GM12801 (cell line): Measurements from ENCODE around the gene DIDO1.

Source experiments
- TF ChIP-seq, protein P1 (sequence below): IDR thresholded peaks from one replicate; pipeline ENCODE4 v1.5.1; 2011; ENCODE audit warnings: control low read depth; ENCODE audit not compliant: insufficient read length; ENCODE audit errors: extremely low read depth

DIDO1 gene

DNA sequence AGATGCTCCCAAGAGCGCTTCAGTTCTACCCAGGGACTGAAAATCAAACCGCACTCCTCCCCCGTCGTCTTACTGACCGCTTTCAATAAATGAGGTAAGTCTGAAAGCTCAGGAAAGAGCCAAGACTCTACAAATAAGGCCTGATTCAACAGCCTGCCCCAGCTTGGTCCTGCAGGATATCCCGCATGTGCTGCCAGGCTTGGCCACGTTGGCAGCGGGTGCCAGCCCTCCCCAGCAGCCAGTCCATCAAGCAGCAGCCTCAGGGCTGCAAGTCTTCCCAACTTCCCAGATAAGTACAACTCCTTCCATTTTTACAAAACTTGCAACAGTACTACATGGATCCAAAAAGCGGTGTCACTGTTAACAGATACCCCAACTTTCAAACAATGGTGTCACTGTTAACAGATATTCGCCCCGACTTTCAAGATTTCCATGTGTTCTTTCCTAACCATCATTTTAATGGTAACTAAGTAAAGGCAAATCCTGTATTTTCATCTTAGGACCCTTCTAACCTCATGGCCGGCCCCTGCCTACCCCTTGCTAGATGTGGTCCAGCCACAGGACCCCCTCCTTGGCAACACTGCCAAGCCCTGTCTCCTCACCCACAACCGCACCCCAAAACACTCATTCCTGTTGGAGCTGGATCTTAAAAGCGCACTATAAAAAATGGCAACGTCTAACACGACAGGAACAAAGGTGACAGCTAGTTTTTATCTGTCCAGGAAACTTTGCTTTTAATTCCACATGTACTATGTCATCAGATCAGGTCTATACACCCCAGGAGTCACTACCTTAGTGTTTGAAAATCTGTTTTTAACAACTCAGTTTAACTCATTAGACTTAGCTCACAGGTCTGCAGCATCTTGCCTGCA is 28.0 kb downstream of the DIDO1 start:
- TF ChIP-seq, protein P1, sequence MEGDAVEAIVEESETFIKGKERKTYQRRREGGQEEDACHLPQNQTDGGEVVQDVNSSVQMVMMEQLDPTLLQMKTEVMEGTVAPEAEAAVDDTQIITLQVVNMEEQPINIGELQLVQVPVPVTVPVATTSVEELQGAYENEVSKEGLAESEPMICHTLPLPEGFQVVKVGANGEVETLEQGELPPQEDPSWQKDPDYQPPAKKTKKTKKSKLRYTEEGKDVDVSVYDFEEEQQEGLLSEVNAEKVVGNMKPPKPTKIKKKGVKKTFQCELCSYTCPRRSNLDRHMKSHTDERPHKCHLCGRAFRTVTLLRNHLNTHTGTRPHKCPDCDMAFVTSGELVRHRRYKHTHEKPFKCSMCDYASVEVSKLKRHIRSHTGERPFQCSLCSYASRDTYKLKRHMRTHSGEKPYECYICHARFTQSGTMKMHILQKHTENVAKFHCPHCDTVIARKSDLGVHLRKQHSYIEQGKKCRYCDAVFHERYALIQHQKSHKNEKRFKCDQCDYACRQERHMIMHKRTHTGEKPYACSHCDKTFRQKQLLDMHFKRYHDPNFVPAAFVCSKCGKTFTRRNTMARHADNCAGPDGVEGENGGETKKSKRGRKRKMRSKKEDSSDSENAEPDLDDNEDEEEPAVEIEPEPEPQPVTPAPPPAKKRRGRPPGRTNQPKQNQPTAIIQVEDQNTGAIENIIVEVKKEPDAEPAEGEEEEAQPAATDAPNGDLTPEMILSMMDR = no peak

DNA sequence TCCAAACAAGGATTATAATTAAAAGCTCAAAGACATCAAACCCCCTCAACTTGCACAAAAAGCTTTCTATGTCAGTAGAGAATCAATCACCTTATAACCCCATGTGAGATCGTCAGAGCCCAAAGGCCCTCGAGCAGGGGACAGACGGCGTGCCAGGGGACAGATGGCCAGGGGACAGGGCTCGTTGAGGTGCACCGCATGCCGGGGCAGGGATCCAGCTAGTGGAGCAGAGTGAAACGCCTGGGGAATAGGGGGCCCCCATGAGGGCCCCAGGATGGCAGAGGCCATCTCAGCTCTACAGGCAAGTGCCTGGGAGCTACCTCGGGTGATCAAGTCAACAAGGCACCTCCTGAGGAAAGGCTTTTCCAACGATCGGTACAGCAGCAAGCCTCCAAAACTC is 28.6 kb downstream of the DIDO1 start:
- TF ChIP-seq, protein P1 = no peak

DNA sequence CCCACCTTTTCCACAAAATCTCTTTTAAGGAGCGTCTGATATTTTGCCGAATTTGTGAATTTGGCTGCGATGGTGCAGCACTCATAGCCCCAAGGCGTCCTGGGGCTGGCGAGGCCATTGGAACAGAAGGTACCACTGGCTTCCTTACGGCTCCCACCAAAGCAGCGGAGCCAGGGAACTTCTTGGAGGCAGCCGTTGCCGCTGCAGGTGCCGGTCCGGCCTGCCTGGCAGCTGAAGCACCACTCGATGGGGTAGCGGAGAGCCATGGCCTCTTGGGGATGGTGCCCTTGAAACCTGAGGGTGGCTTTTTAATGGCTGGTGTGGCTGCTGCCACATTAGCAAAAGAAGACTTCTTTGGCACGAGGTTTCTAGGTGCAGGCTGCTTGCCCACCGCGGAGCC is 29.8 kb downstream of the DIDO1 start:
- TF ChIP-seq, protein P1 = no peak

DNA sequence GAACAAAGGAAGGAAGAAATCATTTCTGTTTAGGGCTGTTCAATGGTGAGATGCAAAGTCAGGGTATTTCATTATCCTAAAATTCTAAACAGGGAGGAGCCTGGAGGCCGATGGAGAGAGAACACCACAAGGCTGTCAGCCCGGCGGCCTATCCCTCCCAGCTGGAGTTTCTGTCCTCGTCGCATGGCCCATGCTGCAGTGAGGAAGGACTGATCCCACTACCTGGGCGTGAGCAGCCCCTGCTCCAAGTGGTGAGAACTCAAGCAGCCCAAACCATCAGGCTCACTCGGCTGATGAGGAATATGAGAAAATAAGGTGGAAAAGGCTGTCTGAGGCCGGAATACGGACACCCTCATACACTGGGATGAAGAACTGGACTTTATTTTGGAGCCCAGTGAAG is 30.8 kb downstream of the DIDO1 start:
- TF ChIP-seq, protein P1 = no peak

DNA sequence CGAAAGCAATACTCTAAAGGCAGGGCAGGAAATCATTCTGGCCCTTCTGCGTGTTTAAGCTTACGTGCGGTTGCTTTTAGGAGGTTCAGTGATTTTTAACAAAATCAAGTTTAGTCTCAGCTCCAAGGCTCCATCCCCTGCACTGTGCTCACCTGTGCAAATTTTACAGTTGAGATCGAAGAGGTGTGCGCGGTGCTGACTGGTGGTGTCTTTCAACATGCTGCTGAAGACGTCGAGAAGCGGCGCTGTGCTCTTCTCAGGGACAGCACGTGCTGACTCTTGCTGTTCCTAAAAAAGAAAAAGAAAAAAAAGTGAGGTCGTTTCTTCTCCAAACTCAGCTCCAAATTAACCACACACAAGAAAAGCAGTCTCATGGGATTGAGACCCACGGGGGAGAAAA is 32.0 kb downstream of the DIDO1 start:
- TF ChIP-seq, protein P1 = no peak

DNA sequence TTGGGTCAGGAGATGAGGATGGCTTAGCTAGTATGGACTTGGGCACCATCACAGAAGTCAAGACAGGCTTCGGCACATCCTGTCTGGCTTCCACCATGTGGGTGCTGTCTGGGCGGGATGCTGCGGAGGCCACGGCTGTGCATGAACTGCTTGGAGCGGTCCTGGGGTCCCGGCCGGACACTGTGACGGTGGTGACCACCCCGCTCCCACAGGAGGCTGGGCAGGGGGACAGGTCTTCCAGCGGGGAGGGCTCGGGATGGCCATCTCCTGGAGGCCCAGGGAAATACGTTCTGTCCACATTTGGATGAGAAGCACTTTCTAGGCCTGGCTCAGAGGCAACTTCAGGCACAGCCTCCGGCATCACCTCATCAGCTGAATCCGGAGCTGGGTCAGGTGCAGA is 32.6 kb downstream of the DIDO1 start:
- TF ChIP-seq, protein P1 = no peak

DNA sequence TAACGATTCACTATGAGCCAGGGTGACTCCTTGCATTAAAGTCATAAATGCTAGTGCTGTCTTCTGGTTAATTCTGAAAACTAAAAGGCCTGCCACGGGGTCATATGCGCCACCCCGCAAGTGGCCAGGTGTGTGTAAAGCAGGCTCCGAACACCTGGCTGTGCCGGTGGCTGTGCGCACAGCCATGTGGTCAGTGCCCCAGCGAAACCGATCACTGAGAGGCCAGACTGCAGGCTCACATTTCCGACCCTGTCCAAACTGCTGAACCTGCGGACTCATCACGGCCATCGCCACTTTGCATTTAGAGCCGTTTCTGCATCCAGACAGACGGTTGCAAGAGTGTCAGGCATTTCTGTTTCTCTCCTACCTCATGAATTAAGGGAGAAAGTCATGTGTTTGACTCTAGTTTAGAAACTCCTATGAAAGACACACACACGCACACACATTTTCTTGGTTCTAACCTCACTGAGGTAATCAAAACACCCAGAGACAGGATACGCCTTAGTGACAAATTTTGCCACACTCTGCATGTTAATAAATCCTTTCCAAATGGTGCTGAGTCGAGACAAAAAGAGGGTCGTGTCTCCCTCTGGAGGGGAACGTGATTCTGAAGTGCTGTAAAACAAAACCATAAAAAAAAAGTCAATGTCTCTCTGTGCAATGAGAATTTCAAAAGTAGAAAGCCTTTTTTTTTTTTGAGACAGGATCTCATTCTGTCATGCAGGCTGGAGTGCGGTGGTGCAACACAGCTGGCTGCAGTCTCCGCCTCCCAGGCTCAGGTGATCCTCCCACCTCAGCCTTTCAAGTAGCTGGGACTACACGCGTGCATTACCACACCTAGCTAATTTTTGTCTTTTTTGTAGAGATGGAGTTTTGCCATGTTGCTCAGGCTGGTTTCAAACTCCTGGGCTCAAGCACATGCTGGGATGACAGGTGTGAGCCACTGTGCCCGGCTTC is 33.7 kb downstream of the DIDO1 start:
- TF ChIP-seq, protein P1 = no peak
